ENCODE data around the gene MSI1. TPM values are rescaled to one million over a fixed set of nuclear protein-coding genes. Genes with fewer than 3 reads are reported as not detected.

MSI1 gene
- total RNA-seq, 1 donor = not detected

- no peak for TF ChIP-seq CTCF (IDR thresholded peaks at IDR 0.05; ENCODE audit: insufficient read depth, low read length)
- DNase-seq (ENCODE audit: low read depth) = no peak
- no peak overlapping the region for H3K4me3 ChIP-seq (ENCODE audit: low read depth, low read length)
Measured at GRCh38 chr12:120367924-120368788, 808 bp downstream of the MSI1 start.

- H3K4me3 ChIP-seq (ENCODE audit: low read depth, low read length) = no peak overlapping the region
- peak; percentile 21 for TF ChIP-seq CTCF (IDR thresholded peaks at IDR 0.05; ENCODE audit: insufficient read depth, low read length)
- DNase-seq (ENCODE audit: low read depth) = no peak
Measured at GRCh38 chr12:120367233-120367923, 1.6 kb downstream of the MSI1 start.

GRCh38 chr12:120366845-120367232 lies 2.1 kb downstream of the MSI1 start:
- no peak for DNase-seq (ENCODE audit: low read depth)
- H3K4me3 ChIP-seq (ENCODE audit: low read depth, low read length) = no peak overlapping the region
- no peak for TF ChIP-seq CTCF (IDR thresholded peaks at IDR 0.05; ENCODE audit: insufficient read depth, low read length)

- no peak for TF ChIP-seq CTCF (IDR thresholded peaks at IDR 0.05; ENCODE audit: insufficient read depth, low read length)
- DNase-seq (ENCODE audit: low read depth) = no peak
Measured at GRCh38 chr12:120366341-120366705, 2.6 kb downstream of the MSI1 start.

GRCh38 chr12:120365675-120366340 lies 3.2 kb downstream of the MSI1 start:
- no peak overlapping the region for H3K4me3 ChIP-seq (ENCODE audit: low read depth, low read length)
- TF ChIP-seq CTCF (IDR thresholded peaks at IDR 0.05; ENCODE audit: insufficient read depth, low read length) = no peak
- no peak for DNase-seq (ENCODE audit: low read depth)

More at GRCh38 chr12:120366341-120366705, 2.6 kb downstream of the MSI1 start:
- H3K4me3 ChIP-seq (ENCODE audit: low read depth, low read length) = no peak overlapping the region

- no peak for TF ChIP-seq CTCF (IDR thresholded peaks at IDR 0.05; ENCODE audit: insufficient read depth, low read length)
- H3K4me3 ChIP-seq (ENCODE audit: low read depth, low read length) = no peak overlapping the region
- DNase-seq (ENCODE audit: low read depth) = no peak
Measured at GRCh38 chr12:120364487-120364886, 4.5 kb downstream of the MSI1 start.

Measured in fibroblast of the aortic adventitia (primary cell).